ENCODE data around the gene JARID2.

Gene JARID2

GRCh38 chr6:15280961-15281360, 35.1 kb downstream of the JARID2 start:
- Histone ChIP-seq H2AFZ (no peak overlapping the region), H3K4me2 (ENCODE audit: low read length) (no peak overlapping the region), H3K4me1 (peaks cover 9% of the 10 kb centered on the region), H3K27ac (no peak overlapping the region), H3K9me3 (ENCODE audit: control insufficient read depth, low read length) (no peaks in the 10 kb centered on the region), H3K79me2 (peaks cover 68% of the 10 kb centered on the region), H3K36me3 (ENCODE audit: control insufficient read depth, insufficient read depth, low read length) (no peaks in the 10 kb centered on the region), H3K9ac (no peak overlapping the region), H3K27me3 (ENCODE audit: control insufficient read depth, insufficient read depth, low read length) (no peaks in the 10 kb centered on the region), H3K4me3 (ENCODE audit: low read depth, low read length) (no peak overlapping the region)
- TF ChIP-seq CTCF (IDR thresholded peaks at IDR 0.05) = no peak

GRCh38 chr6:15282334-15282733, 36.5 kb downstream of the JARID2 start:
- Histone ChIP-seq H3K27ac (no peak overlapping the region), H3K9ac (no peak overlapping the region), H3K27me3 (ENCODE audit: control insufficient read depth, insufficient read depth, low read length) (no peaks in the 10 kb centered on the region), H3K79me2 (peaks cover 62% of the 10 kb centered on the region), H3K36me3 (ENCODE audit: control insufficient read depth, insufficient read depth, low read length) (no peaks in the 10 kb centered on the region), H3K4me1 (peaks cover 7% of the 10 kb centered on the region), H3K4me3 (ENCODE audit: low read depth, low read length) (no peak overlapping the region), H3K9me3 (ENCODE audit: control insufficient read depth, low read length) (no peaks in the 10 kb centered on the region), H2AFZ (no peak overlapping the region), H3K4me2 (ENCODE audit: low read length) (no peak overlapping the region)
- TF ChIP-seq CTCF (IDR thresholded peaks at IDR 0.05) = no peak

GRCh38 chr6:15283986-15284361, 38.1 kb downstream of the JARID2 start:
- Histone ChIP-seq H3K4me3 (ENCODE audit: low read depth, low read length) (no peak overlapping the region), H3K4me1 (peaks cover 7% of the 10 kb centered on the region), H3K9ac (no peak overlapping the region), H3K27me3 (ENCODE audit: control insufficient read depth, insufficient read depth, low read length) (no peaks in the 10 kb centered on the region), H3K4me2 (ENCODE audit: low read length) (no peak overlapping the region), H3K79me2 (peaks cover 71% of the 10 kb centered on the region), H3K36me3 (ENCODE audit: control insufficient read depth, insufficient read depth, low read length) (no peaks in the 10 kb centered on the region), H3K9me3 (ENCODE audit: control insufficient read depth, low read length) (no peaks in the 10 kb centered on the region), H3K27ac (no peak overlapping the region), H2AFZ (no peak overlapping the region)
- no peak for TF ChIP-seq CTCF (IDR thresholded peaks at IDR 0.05)

- no peak overlapping the region for H3K9ac ChIP-seq
- no peaks in the 10 kb centered on the region for H3K27me3 ChIP-seq (ENCODE audit: control insufficient read depth, insufficient read depth, low read length)
- no peak overlapping the region for H3K4me3 ChIP-seq (ENCODE audit: low read depth, low read length)
- no peak for TF ChIP-seq CTCF (IDR thresholded peaks at IDR 0.05)
- peaks cover 7% of the 10 kb centered on the region for H3K4me1 ChIP-seq
- H3K79me2 ChIP-seq = peaks cover 70% of the 10 kb centered on the region
- no peaks in the 10 kb centered on the region for H3K9me3 ChIP-seq (ENCODE audit: control insufficient read depth, low read length)
- no peak overlapping the region for H3K27ac ChIP-seq
- no peak overlapping the region for H3K4me2 ChIP-seq (ENCODE audit: low read length)
- no peaks in the 10 kb centered on the region for H3K36me3 ChIP-seq (ENCODE audit: control insufficient read depth, insufficient read depth, low read length)
- H2AFZ ChIP-seq = no peak overlapping the region
Measured at GRCh38 chr6:15284743-15285142, 38.9 kb downstream of the JARID2 start.

- no peaks in the 10 kb centered on the region for H3K9me3 ChIP-seq (ENCODE audit: control insufficient read depth, low read length)
- H3K4me1 ChIP-seq = peaks cover 7% of the 10 kb centered on the region
Measured at GRCh38 chr6:15285682-15286294, 39.9 kb downstream of the JARID2 start.

More at GRCh38 chr6:15285682-15286294, 39.9 kb downstream of the JARID2 start:
- Histone ChIP-seq H2AFZ (no peak overlapping the region), H3K27me3 (ENCODE audit: control insufficient read depth, insufficient read depth, low read length) (no peaks in the 10 kb centered on the region), H3K4me2 (ENCODE audit: low read length) (no peak overlapping the region), H3K27ac (no peak overlapping the region), H3K36me3 (ENCODE audit: control insufficient read depth, insufficient read depth, low read length) (no peaks in the 10 kb centered on the region), H3K79me2 (peaks cover 71% of the 10 kb centered on the region), H3K4me3 (ENCODE audit: low read depth, low read length) (no peak overlapping the region), H3K9ac (no peak overlapping the region)
- TF ChIP-seq CTCF (IDR thresholded peaks at IDR 0.05) = no peak

Measured in parathyroid adenoma (tissue), 2 donors.